HG03460 (cell line): Measurements from ENCODE around the gene ANGPT4.

ENCODE experiments used
- ATAC-seq: cut with Tn5 transposase; IDR thresholded peaks from one replicate; pipeline ENCODE4 v1.9.1; 2021; ENCODE audit not compliant: unreplicated experiment

The ANGPT4 gene, protein sequence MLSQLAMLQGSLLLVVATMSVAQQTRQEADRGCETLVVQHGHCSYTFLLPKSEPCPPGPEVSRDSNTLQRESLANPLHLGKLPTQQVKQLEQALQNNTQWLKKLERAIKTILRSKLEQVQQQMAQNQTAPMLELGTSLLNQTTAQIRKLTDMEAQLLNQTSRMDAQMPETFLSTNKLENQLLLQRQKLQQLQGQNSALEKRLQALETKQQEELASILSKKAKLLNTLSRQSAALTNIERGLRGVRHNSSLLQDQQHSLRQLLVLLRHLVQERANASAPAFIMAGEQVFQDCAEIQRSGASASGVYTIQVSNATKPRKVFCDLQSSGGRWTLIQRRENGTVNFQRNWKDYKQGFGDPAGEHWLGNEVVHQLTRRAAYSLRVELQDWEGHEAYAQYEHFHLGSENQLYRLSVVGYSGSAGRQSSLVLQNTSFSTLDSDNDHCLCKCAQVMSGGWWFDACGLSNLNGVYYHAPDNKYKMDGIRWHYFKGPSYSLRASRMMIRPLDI

DNA sequence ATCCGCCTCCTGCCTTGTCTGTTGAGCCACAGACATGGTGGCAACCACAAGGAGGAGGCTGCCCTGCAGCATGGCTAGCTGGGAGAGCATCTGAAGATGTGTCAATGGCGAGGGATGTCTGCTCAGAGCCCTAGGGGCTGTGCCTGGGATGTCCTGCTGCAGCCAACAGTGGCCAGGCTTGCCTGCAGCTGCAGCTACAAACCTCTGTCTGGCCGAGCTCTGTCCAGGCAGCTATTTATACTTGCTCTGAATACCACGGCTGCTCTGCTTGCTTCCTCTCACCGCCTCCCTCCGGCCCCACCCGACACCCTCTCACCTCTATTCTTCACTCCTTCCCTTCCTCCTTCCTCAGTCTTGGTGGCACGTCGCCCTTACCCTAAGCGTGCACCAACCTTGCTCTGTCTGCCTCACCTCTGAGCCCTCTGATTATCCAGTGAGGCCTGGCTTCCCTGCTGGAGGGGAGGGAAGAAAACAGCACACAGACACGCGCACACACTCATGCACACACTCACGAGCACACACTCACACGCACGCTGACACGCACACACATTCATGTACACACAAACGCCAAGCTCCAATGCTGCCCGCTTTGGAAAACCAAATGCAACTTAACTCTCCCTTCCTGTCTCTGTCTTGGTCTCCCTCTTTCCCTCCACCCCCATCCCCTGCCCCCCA lies at the start of gene ANGPT4:
TSS of gene ANGPT4 (minus strand) at position 210 of the 675 bp plus-strand sequence. CDS start at position 90, 120 bp downstream.
- no peak for ATAC-seq

DNA sequence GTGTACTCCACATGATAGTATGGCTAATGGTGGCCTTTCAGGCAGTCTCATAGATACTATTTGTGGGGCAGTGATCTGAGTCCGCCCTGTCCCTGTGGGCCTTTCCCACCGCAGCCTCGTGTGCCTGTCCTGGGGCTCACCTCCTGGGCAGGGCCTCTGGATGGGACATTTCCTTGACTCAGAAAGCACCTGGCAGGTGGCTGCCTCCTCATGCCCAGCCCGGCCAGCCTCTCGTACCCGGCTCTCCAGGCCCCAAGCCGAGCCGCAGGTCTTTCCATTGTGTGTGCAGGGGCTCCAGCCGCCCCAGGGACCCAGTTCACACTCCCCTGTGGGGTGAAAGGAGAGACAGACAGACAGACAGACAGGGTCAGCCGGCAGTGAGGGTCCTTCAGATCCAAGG lies 47.7 kb upstream of the ANGPT4 start:
- no peak for ATAC-seq

DNA sequence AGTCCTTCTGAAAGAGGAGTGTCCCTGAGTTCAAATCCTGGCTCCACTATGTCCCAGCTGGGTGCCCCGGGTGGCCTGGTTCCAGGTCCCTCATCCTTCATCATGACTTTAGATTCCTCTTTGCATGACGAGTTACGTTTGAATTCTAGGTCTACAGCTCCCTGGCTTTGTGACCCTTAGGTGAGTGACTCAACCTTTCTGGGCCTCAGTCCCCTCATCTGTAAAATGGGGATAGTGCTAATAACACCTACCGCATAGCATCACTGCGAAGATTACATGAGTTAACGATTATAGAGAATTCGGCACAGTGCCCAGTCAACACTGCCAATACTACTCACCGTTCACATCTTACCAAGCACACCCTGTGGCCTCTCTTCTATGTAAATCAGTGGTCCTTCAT lies 46.5 kb upstream of the ANGPT4 start:
- no peak for ATAC-seq

DNA sequence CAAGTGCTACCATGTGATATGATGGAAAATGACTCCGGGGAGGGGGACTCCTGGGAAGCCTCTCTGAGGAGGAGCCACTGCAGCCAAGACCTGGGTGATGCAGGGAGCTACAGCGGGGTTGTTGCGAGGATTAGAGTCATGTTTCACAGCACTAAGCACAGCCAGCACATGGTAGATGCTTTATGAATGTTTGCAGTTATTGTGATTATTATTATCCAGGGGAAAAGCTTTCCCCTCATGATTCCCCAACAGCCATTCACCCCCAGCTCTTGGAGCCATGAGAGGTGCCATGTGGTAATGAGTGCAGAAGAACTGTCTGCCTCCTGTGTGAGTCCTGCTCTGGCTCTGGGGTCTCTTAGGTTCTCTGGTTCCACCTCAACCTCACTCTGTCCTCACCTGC lies 46.1 kb upstream of the ANGPT4 start:
- ATAC-seq: no peak

DNA sequence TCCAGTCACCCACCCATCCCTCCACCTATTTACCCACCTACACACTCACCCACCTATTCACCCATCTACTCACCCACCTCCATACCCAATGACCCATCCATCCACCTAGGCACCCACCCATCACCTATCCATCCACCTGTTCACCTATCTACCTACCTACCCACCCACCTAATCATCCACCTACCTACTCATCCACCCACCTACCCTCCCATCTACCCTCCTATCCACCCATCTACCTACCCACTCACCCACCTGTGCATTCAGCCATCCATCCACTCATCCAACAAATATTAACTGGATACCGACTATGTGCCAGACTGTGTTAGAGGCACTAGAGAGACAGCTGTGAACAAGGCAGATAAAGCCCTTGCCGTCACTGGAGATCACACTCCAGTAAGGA lies 45.6 kb upstream of the ANGPT4 start:
- no peak for ATAC-seq

DNA sequence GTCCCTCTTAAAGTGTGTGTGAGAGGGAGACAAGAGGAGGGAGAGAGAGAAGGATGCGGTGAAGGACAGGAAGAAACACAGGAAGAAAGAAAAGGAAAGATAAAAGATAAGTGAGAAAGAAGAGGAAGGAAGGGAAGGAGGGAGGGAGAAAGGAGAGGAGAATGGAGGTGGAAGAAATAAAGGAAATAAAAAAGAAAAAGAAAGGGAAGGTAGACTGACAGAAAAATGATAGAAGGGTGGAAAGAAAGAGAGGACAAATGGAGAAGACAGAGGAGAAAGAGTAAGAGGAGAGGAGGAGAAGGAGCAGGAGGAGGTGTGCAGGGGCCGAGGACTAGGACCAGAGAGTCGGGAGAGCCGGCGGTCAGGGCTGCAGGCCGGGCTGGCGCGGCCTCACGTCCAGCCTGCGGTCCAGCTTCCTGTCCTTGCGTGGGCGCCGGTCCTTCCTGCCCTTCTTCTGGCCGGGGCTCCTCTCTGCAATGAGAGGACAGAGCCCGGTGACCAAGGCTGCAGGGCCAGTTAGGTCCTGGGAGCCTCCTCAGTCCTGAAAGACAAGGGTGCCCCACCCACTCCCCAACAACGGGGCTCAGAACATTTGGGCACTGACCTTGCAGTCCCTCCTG lies 44.0 kb upstream of the ANGPT4 start:
- ATAC-seq: no peak

DNA sequence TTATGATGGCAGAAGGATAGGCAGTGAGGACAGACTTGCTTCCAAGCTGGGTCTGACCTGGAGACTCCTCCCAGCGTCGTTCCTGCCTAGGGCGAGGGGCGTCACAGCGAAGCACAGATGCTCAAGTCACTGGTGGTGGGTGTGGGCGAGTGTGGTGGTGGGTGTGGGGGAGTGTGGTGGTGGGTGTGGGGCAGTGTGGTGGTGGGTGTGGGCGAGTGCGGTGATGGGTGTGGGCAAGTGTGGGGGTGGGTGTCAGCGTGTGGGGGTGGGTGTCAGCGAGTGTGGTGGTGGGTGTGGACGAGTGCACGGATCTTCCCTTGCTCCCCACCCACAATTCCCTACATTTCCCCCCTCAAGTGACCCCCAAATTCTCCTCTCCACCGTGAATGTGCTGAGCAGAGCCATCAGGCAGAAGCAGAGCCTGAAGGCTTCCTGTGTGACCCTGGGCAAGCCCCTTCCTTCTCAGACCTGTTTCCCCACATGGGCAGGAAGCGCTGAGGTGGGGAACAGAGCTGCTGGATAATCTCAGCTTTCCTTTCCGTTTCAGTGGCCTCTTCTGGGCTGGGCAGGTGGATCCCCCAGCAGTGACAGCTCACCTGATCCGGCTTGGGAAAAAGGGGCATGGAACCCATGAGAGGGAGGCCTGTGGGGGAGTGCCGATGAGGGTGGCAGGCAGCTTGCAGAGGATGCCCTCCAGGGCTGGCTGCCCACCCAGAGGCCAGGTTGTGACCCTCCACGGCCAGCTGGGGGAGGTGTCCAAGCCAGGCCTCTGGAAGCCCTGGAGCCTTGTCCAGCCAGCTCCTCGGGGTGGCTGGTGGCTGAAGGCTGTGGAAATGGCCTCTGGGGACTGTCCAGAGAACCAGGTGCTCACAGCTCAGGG lies 43.0 kb upstream of the ANGPT4 start:
- no peak for ATAC-seq

DNA sequence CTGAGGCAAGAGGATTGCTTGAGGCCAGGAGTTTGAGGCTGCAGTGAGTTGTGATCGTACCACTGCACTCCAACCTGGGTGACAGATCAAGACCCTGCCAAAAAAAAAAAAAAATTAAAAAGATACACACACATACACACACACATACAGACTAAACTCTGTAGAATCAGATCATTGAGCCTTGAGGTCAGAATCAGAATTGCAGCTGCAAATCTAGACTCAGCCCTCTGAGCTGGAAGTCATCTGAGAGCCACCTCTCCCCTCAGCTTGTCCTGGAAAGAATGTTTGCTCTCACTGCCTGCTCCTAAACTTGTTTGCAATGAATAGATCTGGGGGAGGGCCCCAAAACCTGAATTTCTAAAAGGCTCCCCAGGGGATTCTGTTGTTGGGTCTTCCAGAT lies 41.4 kb upstream of the ANGPT4 start:
- ATAC-seq: no peak

DNA sequence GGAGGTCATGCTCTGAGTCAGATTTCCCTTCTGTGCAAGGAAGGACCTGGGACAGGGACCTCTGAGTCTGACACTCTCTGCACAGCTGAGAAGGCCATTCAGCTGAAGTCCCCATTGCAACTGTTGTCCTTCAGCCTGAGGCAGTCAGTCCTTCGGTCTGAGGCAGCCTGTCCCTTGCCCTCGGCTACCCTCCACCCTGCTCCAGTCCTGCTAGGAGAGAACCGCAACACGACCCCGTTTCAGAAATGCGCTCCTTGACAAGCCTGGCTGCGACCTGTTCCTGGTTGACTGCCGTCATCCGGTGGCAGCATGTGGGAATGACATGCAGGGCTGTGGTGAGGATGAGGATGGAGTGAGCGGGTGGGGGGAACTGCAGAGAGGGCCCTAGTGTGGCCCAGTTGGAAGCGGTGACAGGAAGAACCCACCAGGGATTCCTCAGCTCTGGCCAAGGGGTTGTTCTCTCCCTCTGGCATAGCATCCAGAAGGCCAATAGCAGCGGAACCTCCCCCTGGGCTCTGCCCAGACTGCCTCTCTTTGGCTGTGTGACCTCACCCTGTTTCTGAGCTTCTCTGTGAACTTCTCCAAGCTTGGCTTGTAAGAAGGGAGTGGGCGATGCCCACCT lies 40.3 kb upstream of the ANGPT4 start:
- no peak for ATAC-seq

DNA sequence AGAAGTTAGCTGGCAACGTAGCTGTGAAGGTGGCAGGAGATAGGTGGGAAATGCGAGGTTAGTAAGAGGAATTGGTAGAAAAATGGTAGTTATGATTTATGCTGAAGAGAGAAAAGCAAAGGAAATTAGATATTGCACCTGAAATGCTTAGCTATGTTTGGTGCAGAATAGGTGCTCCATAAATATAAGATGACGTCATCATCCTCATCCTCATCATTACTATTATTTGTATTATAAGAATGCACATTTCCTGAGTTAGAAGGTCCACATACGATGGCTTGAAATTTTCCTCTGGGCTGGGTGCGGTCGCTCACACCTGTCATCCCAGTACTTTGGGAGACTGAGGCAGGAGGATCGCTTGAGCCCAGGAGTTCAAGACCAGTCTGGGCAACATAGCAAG lies 39.5 kb upstream of the ANGPT4 start:
- no peak for ATAC-seq

DNA sequence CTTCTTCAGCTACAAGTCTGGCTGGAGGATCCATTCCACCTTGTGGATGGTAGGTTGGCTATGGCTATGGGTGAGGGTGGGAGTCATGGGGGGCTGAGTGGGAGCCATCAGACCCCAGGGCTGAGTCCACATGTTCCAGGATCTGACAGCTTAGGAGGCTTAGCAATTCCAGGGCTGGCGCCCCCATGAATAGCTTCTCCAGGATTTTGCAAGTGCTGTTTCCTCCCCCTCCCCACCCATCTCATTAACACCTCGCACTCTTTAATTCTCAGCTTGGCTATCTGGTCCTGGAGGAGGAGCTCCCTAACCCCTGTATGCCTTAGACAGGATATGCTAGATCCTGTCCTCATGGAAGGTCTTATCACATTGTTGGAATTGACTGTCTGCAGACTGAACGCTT lies 39.0 kb upstream of the ANGPT4 start:
- no peak for ATAC-seq

DNA sequence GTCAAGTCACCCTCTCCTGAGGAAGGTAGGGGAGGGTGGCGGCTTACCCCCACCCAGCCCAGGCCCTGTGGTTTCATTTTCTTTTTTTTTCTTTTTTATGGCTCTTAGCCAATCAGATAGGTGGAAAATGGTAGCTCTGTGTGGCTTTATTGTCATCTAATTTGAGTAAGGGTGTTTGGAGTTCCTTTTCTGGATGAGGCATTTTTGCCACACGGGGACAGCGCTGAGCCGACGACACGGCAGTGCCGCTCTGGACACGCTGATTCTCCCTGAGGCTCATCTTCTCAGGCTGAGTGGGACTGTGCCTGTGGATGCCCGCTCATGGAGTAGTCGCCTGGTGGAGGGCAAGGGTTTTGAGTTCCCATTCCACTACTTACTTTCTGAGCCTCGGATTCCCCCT lies 37.6 kb upstream of the ANGPT4 start:
- no peak for ATAC-seq

DNA sequence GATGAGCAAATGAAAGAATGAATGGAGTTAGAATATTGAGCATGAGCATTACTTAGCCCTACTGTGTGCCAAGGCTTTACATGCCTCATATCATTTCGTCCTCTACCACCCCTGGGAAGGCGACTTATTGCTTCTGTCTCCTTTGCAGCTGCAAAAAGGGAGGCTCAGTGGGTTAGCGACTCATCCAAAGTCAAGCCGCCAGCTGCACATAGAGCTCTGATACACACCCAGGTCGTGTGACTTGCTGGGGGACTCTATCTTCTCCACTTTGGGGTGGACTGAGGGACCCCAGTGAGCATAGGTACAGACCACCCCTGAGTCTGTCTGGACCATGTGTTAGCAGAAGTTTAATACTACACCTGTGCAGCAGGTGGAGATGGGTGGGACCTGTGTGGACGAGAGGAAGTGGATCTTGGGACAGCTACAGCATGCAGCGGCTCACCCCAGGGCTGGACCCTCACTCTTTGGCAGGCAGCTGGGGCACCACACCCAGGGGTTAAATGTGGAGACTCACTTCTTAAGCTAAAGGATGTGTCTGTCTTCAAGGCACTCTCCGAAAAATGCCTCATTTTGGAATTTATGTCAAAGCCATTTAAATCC lies 36.2 kb upstream of the ANGPT4 start:
- ATAC-seq: no peak

DNA sequence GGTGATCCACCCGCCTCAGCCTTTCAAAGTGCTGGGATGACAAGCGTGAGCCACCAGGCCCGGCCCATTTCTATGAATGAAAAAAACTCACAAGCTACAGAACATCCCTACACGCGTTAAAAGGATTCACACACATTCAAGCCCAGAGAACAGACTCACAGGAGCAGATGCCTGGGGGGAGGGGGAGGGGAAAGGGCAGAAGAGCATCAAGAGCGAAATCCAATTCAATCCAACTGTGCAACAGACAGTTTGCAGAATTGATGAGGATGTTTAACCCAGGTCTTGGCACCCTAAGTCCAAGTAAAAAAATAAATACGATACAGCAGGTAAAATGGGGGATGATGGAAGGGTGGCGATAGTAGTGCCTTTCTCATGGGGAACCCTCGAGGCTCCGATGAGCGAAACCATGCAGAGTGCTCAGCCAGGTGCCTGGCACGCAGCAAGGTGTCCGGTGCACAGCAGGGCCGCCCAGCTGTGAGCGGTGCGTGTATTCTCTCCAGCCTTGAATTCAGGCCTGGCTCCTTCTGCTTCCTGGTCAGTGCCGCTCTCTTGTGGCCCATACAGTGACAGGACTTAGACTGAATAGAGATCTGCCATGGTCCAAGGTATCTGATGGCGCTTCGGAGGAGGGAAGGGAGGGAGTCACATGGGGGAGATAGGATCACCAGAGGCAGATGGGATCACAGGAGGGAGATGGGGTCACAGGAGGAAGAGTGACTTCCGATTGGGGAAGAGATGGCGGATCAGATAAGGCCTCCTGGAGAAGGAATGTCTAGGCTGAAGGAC lies 35.4 kb upstream of the ANGPT4 start:
- ATAC-seq: no peak

DNA sequence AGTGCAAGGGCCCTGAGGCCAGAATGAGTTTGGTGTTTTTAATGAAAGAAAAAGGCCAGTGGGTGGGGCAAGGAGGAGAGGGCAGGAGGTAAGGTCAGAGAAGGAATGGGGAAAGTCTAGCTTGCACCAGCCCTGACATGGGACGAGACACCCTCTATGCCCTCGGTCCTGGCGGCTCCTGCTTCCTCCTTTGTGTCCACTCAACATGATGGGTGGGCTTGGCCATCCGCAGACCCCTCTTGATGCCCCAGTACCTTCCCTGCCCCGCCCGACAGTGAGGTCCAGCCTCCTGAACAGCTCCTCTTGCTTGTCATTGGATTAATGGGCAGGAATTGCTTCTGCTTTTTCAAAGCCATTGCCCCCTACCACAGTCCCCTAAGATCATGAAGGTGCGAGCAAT lies 33.6 kb upstream of the ANGPT4 start:
- no peak for ATAC-seq

DNA sequence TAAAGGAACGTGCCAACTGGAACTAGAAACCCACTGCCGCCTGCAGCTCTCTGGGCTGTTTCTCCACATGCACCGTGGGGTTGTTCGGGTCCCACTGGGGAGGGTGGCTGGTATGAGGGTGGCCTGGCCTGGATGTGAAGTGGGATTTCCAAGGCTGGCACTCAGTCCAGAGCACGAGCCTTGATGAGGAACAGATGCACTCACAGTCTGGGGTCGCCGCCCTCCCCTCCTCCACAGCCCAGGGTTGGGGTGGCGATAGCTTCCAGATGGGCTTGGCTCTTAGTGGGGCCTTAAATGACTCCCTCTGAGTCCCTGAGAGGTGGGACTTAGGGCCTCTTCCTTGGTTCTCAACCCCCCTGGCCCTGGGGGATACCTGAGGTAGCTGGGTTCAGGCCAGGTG lies 30.7 kb upstream of the ANGPT4 start:
- no peak for ATAC-seq

DNA sequence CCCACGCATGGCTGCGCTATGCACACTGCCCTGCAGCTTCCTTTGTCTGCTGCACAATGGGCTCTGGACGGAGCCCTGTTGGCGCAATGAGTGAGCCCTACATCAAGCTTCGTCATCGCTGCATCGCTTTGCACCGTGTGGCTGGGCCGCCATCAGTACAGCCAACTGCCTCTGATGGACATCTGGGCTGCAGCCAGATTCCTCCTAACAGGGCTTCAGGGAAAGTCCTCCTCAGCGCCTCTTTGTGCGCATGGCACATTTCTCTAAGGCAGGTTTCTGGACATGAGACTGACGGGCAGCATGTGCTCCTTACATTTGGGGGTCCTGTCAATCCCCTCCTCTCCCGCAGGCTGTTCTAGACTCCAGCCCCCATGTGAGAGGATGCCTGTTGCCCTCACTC lies 29.7 kb upstream of the ANGPT4 start:
- no peak for ATAC-seq

DNA sequence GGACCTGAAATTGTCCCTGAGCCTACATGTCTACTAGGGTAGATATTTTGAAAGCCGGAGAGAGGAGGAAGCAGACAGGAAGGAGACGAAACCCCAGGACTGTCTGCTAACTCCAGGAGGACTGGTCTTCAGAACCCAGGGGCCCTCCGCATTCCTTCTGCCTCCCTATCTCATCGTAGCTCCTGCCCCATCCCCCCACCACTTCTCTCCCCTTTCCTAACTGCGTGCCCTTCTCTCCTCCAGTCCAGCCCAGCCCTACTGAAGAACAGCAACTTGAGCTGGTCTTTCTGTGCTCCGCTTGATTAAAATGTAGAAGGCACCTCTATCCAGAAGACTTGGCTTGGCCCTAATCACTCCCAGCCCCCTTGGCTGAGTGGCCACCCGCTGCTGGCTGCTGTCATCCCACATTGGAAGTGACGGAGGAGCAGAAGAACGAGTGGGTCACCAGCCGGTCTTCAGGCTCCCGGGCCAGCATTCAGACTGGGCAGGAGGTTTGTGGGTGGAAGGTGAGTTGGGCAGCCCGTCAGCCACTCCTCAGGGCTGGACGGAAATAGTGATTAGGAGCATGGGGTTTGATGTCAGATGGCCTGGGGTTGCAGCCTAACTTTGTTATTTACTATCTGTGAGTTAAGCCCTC lies 28.8 kb upstream of the ANGPT4 start:
- ATAC-seq: no peak

DNA sequence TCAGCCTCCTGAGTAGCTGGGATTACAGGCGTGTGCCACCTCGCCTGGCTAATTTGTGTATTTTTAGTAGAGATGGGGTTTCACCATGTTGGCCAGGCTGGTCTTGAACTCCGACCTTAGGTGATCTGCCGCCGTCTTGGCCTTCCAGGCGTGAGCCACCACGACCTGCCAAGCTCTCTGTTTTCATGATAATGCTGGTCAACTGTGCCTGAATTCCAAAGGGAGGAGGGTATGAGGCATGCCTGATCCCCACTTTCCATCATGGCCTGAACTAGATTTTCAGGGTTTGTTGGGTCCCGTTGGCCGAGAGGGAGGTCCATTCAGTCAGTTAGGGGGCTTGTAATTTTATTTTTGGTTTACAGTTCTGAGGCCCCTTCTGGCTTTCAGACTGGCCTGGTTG lies 28.0 kb upstream of the ANGPT4 start:
- ATAC-seq: no peak
